ENCODE results near the gene DCTN2.

DNA sequence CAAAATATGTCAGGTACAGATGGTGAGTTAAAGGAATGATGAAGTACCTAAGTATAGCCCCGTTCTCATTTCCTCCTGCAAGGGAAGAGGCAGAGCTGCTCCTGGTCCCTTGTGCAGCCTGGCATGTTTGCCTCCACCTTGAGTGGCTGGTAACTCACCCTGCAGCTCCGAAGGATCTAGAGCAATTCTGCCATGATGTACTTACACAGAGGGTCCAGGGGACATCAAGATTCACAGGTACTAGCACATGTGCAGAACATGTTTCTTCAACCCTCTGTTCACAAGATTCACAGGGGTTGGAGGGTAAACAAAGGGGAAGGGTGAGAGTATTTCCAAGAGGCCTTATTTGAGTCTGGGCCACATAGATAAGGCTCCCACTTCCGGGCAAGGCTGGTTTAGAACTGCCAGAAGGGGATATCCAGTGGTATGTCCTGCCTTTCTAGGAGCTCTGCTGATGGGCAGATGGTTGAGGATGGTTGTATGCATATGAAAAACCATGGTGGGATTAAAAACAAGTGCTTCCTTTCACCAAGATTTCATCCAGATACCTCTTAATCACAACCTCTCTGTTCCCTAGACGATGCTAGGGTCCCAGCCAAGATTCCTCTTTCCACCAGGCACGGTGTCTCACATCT is 7.7 kb downstream of the DCTN2 start:
- TF ChIP-seq, protein P1, sequence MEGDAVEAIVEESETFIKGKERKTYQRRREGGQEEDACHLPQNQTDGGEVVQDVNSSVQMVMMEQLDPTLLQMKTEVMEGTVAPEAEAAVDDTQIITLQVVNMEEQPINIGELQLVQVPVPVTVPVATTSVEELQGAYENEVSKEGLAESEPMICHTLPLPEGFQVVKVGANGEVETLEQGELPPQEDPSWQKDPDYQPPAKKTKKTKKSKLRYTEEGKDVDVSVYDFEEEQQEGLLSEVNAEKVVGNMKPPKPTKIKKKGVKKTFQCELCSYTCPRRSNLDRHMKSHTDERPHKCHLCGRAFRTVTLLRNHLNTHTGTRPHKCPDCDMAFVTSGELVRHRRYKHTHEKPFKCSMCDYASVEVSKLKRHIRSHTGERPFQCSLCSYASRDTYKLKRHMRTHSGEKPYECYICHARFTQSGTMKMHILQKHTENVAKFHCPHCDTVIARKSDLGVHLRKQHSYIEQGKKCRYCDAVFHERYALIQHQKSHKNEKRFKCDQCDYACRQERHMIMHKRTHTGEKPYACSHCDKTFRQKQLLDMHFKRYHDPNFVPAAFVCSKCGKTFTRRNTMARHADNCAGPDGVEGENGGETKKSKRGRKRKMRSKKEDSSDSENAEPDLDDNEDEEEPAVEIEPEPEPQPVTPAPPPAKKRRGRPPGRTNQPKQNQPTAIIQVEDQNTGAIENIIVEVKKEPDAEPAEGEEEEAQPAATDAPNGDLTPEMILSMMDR (IDR thresholded peaks at IDR 0.05), result no peak
- TF ChIP-seq EP300 (IDR thresholded peaks at IDR 0.05) (no peak), POLR2A (IDR thresholded peaks at IDR 0.05) (no peak)
